Suprapubic skin (tissue), 4 donors: Measurements from ENCODE around the gene XIRP1. TPM values are rescaled to one million over a fixed set of nuclear protein-coding genes. Genes with fewer than 3 reads are reported as not detected.

ENCODE experiments used
- DNase-seq, 2 donors: peaks; one replicate each; pipeline ENCODE4 v3.0.0-alpha.2; 2019; ENCODE audit warnings: low spot score in 2 of 2
- H3K27ac ChIP-seq: fragments of 200-600 bp; sonication (generic); one replicate; pipeline ENCODE4 v1.5.1; 2019
- H3K27me3 ChIP-seq: fragments of 200-600 bp; sonication (generic); one replicate; pipeline ENCODE4 v1.5.1; 2019
- H3K36me3 ChIP-seq: fragments of 200-600 bp; sonication (generic); one replicate; pipeline ENCODE4 v1.5.1; 2019
- H3K4me1 ChIP-seq: fragments of 200-600 bp; sonication (generic); one replicate; pipeline ENCODE4 v1.5.1; 2019
- H3K4me3 ChIP-seq: fragments of 200-600 bp; sonication (generic); one replicate; pipeline ENCODE4 v1.5.1; 2019; ENCODE audit warnings: mild to moderate bottlenecking
- H3K9me3 ChIP-seq: fragments of 200-600 bp; sonication (generic); one replicate; pipeline ENCODE4 v1.5.1; 2019
- CTCF ChIP-seq, 2 donors: fragments of 200-600 bp in 1 of 2; fragments of 450-650 bp in 1 of 2; sonication (generic) in 1 of 2; IDR thresholded peaks; one replicate each; pipeline ENCODE4 v1.5.1; 2016 to 2019; ENCODE audit warnings: antibody characterized with exemption in 2 of 2, mild to moderate bottlenecking in 1 of 2, moderate library complexity in 1 of 2
- EP300 ChIP-seq: sonication (generic); formaldehyde crosslinking; IDR thresholded peaks from one replicate; pipeline ENCODE4 v1.6.1; 2017; ENCODE audit warnings: antibody characterized with exemption
- POLR2A ChIP-seq, 2 donors: fragments of 450-650 bp; IDR thresholded peaks; one replicate each; pipeline ENCODE4 v1.6.1; 2017; ENCODE audit warnings: antibody characterized with exemption in 2 of 2, mild to moderate bottlenecking in 2 of 2, moderate library complexity in 2 of 2
- POLR2AphosphoS5 ChIP-seq, 3 donors: sonication (generic); formaldehyde crosslinking; IDR thresholded peaks; one replicate each; pipeline ENCODE4 v1.6.1; 2017; ENCODE audit warnings: antibody characterized with exemption in 3 of 3
- WGBS: methylation state at CpG from one replicate; pipeline ENCODE4 v1.1.5; 2018; 5-methylcytosine and 5-hydroxymethylcytosine counted together
- total RNA-seq, 4 donors: library from RNA; depleted of rRNA; stranded (reverse); fragments of >200 nt; gene quantifications; one replicate each; pipeline ENCODE4 v1.1.0, GENCODE V29; 2016

XIRP1 gene
- total RNA-seq, 4 donors from 2014 or later = not detected

DNA sequence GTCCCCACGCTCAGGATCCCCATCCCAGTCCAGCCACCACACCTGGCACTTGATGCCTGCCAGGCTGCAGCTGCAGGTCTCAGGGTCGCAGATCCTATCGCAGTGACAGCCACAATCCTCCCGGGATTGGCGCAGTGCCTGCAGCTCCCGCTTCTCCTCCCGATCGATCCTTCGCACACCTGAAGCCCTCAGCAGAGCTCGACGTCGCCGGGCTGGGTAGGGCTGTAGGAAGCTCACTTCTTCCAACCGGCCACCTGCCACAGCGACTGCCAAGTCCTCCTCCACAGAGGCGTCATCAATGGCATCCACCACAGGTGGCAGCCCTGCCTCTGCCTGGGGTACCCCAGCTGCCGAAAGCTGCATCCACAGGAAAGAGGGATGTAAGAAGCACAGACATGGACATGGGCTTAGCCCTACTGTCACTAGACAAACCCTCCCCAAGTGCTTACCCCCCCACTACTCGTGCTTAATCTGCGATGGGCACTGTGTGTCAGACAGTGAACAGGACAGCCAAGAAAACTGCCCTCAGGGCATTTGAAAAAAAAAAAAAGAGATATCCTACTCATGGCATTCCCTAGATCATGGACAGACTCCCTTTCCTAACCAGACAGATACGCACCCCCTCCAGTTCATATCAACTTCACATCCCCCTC, 48.2 kb downstream of the XIRP1 start:
- DNase-seq = no peak
- no peak for TF ChIP-seq POLR2A (IDR thresholded peaks at IDR 0.05)
- no peak for TF ChIP-seq CTCF (IDR thresholded peaks at IDR 0.05)
- no peak for TF ChIP-seq EP300
- TF ChIP-seq POLR2AphosphoS5 (IDR thresholded peaks at IDR 0.05) = no peak
- Histone ChIP-seq H3K36me3 (peaks cover 43% of the 10 kb centered on the region), H3K9me3 (no peaks in the 10 kb centered on the region), H3K27ac (no peak overlapping the region), H3K4me1 (peaks cover 98% of the 10 kb centered on the region), H3K4me3 (no peak overlapping the region), H3K27me3 (no peaks in the 10 kb centered on the region)
- WGBS = 66% methylated on average over 19 of the region's 20 CpGs

GRCh38 chr3:39143051-39143885, 49.1 kb downstream of the XIRP1 start:
- Histone ChIP-seq H3K4me3 (no peak overlapping the region), H3K36me3 (peaks cover 43% of the 10 kb centered on the region), H3K27ac (peak overlapping the region; percentile 5), H3K27me3 (no peaks in the 10 kb centered on the region), H3K9me3 (no peaks in the 10 kb centered on the region), H3K4me1 (peaks cover 98% of the 10 kb centered on the region)
- WGBS = 58% methylated on average over 12 of the region's 14 CpGs
- no peak for TF ChIP-seq CTCF (IDR thresholded peaks at IDR 0.05)
- no peak for TF ChIP-seq POLR2AphosphoS5 (IDR thresholded peaks at IDR 0.05)
- no peak for TF ChIP-seq POLR2A (IDR thresholded peaks at IDR 0.05)
- no peak for TF ChIP-seq EP300
- DNase-seq = no peak

DNA sequence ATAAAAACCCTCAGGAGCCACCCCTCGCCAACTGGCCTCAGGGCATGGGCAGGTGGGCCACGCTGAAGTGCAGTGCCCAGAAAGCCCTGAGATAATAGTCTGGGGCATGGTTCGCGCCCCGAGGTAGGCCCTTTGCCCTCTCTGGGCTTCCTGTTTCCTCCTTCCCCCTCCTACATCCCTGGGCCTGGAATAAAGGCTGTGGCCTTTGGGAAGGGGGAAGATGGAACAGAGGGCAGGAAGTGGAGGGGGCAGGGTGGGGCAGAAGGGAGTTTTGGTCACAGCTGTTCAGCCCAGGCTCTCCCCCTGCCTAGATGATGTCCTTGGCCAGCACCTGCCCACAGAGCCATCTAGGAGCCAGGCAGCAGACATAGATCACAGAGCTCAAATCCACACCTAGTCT, 50.3 kb downstream of the XIRP1 start:
- no peaks in the 10 kb centered on the region for H3K9me3 ChIP-seq
- peaks cover 54% of the 10 kb centered on the region for H3K36me3 ChIP-seq
- DNase-seq = no peak
- H3K4me3 ChIP-seq = peak overlapping the region; percentile 31
- peaks cover 86% of the 10 kb centered on the region for H3K4me1 ChIP-seq
- peak overlapping the region; percentile 94 for H3K27ac ChIP-seq
- H3K27me3 ChIP-seq = no peaks in the 10 kb centered on the region
- 32% methylated on average over 5 of the region's 5 CpGs for WGBS
- TF ChIP-seq POLR2AphosphoS5 (IDR thresholded peaks at IDR 0.05) = no peak
- TF ChIP-seq POLR2A (IDR thresholded peaks at IDR 0.05) = no peak
- no peak for TF ChIP-seq EP300
- TF ChIP-seq CTCF (IDR thresholded peaks at IDR 0.05) = no peak

DNA sequence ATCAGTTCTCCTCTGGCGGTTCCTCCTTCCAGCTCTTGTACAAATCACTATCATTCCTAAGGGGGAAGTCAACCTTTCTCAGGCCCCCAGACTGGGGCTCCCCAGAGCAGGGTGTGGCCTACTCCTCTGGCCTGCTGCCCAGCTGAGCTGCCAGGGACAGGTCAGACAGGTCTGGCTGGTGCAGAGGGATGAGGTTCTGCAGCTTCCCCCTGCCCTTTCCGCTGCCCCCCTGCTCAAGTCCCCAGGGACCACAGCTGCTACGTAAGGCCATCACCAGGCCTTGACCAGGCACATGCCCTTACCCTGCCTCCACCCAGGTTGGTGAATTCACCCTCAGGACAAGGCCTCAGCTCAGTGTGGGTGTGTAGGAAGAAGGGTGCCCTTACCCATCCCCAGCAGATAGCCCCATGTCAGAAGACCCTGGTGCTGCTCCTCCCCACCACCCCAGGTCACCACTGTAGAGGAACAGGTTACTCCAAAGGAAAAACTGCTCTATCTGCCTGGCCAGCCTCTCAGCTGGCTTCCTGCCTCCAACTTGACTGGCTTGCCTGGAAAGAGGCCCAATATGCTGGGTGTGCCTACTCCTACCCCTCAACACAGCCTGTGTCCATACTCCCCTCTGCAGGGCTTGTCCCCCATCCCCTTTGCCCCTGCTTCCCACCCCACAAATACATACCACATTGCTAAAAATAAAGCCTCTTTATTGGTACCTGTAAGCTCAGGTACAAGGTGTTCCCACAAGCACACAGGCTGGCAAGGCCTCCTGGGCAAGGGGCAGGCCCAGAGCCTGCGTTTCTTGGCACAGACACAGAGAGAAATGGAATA, 51.0 kb downstream of the XIRP1 start:
- DNase-seq = peak; percentile 88
- 13% methylated on average over 1 of the region's 4 CpGs for WGBS

DNA sequence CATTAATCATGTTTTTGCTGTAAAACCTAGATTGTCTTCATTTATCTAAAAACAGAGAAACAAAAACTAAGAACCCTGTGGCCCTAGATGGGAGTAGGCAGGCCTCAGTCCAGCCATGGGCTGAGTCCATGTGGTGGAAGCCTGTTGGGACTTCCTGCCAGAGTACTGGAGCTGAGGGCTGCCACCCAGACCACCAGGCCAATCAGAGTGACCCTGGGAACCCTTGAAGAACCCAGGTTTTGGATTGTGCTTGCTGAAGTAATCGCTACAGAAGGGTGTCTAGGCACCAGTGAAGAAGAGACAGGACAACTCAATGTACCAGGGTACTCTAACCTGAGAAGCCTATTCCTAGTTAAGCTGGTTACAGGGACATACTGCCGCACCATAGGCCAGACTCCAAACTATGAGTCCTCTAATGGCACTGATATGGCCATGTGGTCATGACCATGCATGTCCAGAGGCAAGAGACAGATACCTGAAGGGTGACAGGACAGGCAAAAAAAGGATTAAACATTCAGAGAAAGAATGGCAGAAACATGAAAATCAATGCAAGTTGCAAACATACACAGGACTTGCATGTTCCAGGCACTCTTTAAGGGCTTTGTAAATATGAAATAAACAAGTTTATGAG, 51.9 kb downstream of the XIRP1 start:
- Histone ChIP-seq H3K4me3 (no peak overlapping the region), H3K27me3 (no peaks in the 10 kb centered on the region), H3K9me3 (no peaks in the 10 kb centered on the region), H3K36me3 (peaks cover 47% of the 10 kb centered on the region), H3K27ac (peak overlapping the region; percentile 94), H3K4me1 (peaks cover 70% of the 10 kb centered on the region)
- TF ChIP-seq CTCF (IDR thresholded peaks at IDR 0.05) (no peak), EP300 (no peak), POLR2AphosphoS5 (IDR thresholded peaks at IDR 0.05) (no peak), POLR2A (IDR thresholded peaks at IDR 0.05) (no peak)
- 88% methylated on average over 2 of the region's 2 CpGs for WGBS
- peak in 1 of 2 donors; percentile 48 for DNase-seq

More for the DNA sequence above, 51.0 kb downstream of the XIRP1 start:
- H3K27me3 ChIP-seq = no peaks in the 10 kb centered on the region
- no peaks in the 10 kb centered on the region for H3K9me3 ChIP-seq
- H3K36me3 ChIP-seq = peaks cover 56% of the 10 kb centered on the region
- TF ChIP-seq EP300 (no peak), POLR2AphosphoS5 (IDR thresholded peaks at IDR 0.05) (peak; percentile 55 to 67 (median 65))
- H3K27ac ChIP-seq = peak overlapping the region; percentile 94
- peak overlapping the region; percentile 31 for H3K4me3 ChIP-seq
- peaks cover 79% of the 10 kb centered on the region for H3K4me1 ChIP-seq
